Osteoblast (primary cell): ENCODE results near the gene KCNA1. TPM values are rescaled to one million over a fixed set of nuclear protein-coding genes. Genes with fewer than 3 reads are reported as not detected.

Experiments
- DNase-seq: peaks from one replicate; pipeline ENCODE4 v3.0.0; 2011; ENCODE audit warnings: low spot score, mixed read lengths; ENCODE audit not compliant: insufficient read length; ENCODE audit errors: missing footprints
- H2AFZ ChIP-seq: 2 replicates; pipeline ENCODE4 v1.6.0; 2011; ENCODE audit warnings: mild to moderate bottlenecking, low read length
- H3K27ac ChIP-seq: 2 replicates; pipeline ENCODE4 v1.5.1; 2011; ENCODE audit warnings: mild to moderate bottlenecking, low read depth, low read length, moderate library complexity
- H3K27me3 ChIP-seq: 2 replicates; pipeline ENCODE4 v1.6.0; 2012; ENCODE audit warnings: mild to moderate bottlenecking, control low read depth, inconsistent platforms, low read length, moderate library complexity; ENCODE audit not compliant: insufficient read depth
- H3K36me3 ChIP-seq: 2 replicates; pipeline ENCODE4 v1.5.1; 2011; ENCODE audit warnings: mild to moderate bottlenecking, low read length, control low read depth, moderate library complexity; ENCODE audit not compliant: insufficient read depth
- H3K4me1 ChIP-seq: 2 replicates; pipeline ENCODE4 v1.5.1; 2011; ENCODE audit warnings: mild to moderate bottlenecking, low read length, control low read depth, moderate library complexity; ENCODE audit not compliant: insufficient read depth
- H3K4me2 ChIP-seq: 2 replicates; pipeline ENCODE4 v1.6.0; 2011; ENCODE audit warnings: mild to moderate bottlenecking, low read length; ENCODE audit not compliant: insufficient read depth
- H3K4me3 ChIP-seq: fragments of 200-600 bp; sonication (generic); 3 replicates; pipeline ENCODE4 v1.5.1; 2012; ENCODE audit warnings: mild to moderate bottlenecking, low read length, inconsistent platforms; ENCODE audit not compliant: insufficient read depth
- H3K79me2 ChIP-seq: 2 replicates; pipeline ENCODE4 v1.6.0; 2012; ENCODE audit warnings: mild to moderate bottlenecking, low read length, control low read depth, inconsistent platforms; ENCODE audit not compliant: insufficient read depth
- H3K9me3 ChIP-seq: 2 replicates; pipeline ENCODE4 v1.5.1; 2011; ENCODE audit warnings: low read depth, low read length, control low read depth
- H4K20me1 ChIP-seq: 2 replicates; pipeline ENCODE4 v1.6.0; 2012; ENCODE audit warnings: mild to moderate bottlenecking, low read length, control low read depth; ENCODE audit not compliant: insufficient read depth
- total RNA-seq: library from RNA; depleted of rRNA; stranded (reverse); fragments of >200 nt; gene quantifications from 2 replicates; pipeline ENCODE4 v1.2.3, GENCODE V29; 2012
- TF ChIP-seq, protein P1 (sequence below): IDR thresholded peaks from 2 replicates; pipeline ENCODE4 v1.5.1; 2011; ENCODE audit warnings: mild to moderate bottlenecking, low read depth, low read length, moderate library complexity; ENCODE audit errors: extremely low read depth

KCNA1 gene
- total RNA-seq, 1 donor: under 0.01 TPM

DNA sequence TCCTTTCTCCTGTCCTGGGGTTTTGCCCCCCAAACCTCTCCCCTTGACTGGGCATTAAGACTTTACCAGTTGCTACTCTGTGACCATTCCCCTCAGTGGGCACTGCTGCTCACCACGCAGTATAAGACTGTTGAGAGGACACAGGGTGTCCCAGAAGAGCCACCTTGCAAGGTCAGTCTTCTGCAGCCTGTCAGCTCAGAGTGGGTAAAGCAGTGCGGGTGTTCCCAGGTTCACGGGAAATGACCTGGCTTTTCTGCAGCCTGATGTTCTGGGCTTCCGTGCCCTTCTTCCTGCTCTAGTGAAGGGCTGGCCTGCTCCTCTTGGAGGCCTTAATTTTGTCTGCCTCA is 34.2 kb downstream of the KCNA1 start:
- Histone ChIP-seq H3K4me1 (no peaks in the 10 kb centered on the region), H3K79me2 (no peaks in the 10 kb centered on the region), H3K27me3 (no peaks in the 10 kb centered on the region), H3K27ac (no peak overlapping the region), H2AFZ (no peak overlapping the region), H3K4me3 (no peak overlapping the region), H3K9me3 (no peaks in the 10 kb centered on the region), H3K36me3 (no peaks in the 10 kb centered on the region), H4K20me1 (no peaks in the 10 kb centered on the region), H3K4me2 (no peak overlapping the region)
- no peak for DNase-seq
- TF ChIP-seq, protein P1, sequence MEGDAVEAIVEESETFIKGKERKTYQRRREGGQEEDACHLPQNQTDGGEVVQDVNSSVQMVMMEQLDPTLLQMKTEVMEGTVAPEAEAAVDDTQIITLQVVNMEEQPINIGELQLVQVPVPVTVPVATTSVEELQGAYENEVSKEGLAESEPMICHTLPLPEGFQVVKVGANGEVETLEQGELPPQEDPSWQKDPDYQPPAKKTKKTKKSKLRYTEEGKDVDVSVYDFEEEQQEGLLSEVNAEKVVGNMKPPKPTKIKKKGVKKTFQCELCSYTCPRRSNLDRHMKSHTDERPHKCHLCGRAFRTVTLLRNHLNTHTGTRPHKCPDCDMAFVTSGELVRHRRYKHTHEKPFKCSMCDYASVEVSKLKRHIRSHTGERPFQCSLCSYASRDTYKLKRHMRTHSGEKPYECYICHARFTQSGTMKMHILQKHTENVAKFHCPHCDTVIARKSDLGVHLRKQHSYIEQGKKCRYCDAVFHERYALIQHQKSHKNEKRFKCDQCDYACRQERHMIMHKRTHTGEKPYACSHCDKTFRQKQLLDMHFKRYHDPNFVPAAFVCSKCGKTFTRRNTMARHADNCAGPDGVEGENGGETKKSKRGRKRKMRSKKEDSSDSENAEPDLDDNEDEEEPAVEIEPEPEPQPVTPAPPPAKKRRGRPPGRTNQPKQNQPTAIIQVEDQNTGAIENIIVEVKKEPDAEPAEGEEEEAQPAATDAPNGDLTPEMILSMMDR: no peak

DNA sequence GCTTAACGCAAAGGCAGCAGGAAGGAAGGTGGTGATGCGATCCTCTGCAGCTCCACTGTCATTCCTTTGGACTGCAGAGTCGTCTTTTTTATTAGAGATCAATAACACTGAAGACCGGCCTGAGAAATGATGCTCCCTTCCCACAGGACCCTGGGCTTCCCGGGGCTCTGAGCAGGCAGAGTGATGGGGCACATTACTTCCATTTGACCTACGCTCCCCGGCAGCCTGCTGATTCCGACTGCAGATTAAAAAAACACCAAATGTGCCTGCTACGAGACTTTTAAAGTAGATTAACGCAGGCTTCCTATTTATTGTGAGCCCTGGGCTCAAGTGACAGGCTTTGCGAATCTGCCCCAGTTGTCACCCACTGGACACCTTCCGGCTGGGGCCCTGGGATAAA is 37.5 kb downstream of the KCNA1 start:
- no peaks in the 10 kb centered on the region for H3K36me3 ChIP-seq
- DNase-seq: no peak
- no peak overlapping the region for H2AFZ ChIP-seq
- H4K20me1 ChIP-seq: no peaks in the 10 kb centered on the region
- no peak overlapping the region for H3K27ac ChIP-seq
- TF ChIP-seq, protein P1: no peak
- no peaks in the 10 kb centered on the region for H3K4me1 ChIP-seq
- no peaks in the 10 kb centered on the region for H3K79me2 ChIP-seq
- H3K4me2 ChIP-seq: no peak overlapping the region
- no peak overlapping the region for H3K4me3 ChIP-seq
- H3K27me3 ChIP-seq: no peaks in the 10 kb centered on the region
- H3K9me3 ChIP-seq: no peaks in the 10 kb centered on the region

DNA sequence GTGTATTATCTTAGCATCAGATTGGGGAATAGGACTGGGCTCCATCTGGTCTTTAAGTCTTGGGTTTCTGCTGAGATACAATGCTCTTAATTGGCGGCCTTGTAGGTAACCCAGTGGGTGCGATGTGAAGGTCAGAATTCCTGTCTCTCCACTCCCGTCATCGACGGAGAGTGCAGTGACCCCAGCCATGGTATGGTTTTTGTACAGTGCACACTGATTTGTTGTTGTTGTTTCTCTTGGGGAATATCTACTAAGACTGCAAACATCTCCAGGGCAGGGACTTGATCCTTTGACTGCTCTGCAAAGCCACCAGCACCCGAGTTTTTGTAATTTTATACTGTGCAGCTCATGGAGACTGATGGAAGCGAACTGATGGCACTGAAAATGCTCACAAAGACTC is 41.4 kb downstream of the KCNA1 start:
- Histone ChIP-seq H4K20me1 (no peaks in the 10 kb centered on the region), H3K4me1 (no peaks in the 10 kb centered on the region), H2AFZ (no peak overlapping the region), H3K79me2 (no peaks in the 10 kb centered on the region), H3K27ac (no peak overlapping the region), H3K4me2 (no peak overlapping the region), H3K9me3 (no peaks in the 10 kb centered on the region), H3K4me3 (no peak overlapping the region), H3K27me3 (no peaks in the 10 kb centered on the region), H3K36me3 (no peaks in the 10 kb centered on the region)
- DNase-seq: no peak
- TF ChIP-seq, protein P1: no peak

DNA sequence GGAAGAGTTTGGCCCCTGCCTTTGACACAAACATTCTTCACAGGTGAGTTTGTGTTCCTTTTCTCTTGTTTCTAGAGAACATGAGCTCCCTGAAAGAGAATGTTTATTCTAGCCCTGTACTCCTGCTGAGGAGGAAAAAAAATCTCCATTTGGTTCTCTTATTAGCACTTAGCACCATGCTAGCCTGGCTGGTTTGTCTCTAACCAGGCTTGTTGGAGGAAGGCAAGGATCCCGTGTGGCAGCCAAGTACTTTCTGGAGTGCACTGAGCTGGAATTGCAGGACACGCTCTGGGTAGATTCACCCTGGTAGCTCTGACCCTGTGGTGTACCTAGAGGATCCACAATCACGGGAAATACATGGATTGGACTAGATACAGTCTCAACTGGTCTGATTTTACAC is 41.9 kb downstream of the KCNA1 start:
- no peaks in the 10 kb centered on the region for H3K4me1 ChIP-seq
- H2AFZ ChIP-seq: no peak overlapping the region
- no peaks in the 10 kb centered on the region for H3K36me3 ChIP-seq
- no peaks in the 10 kb centered on the region for H3K79me2 ChIP-seq
- DNase-seq: no peak
- TF ChIP-seq, protein P1: no peak
- H3K4me2 ChIP-seq: no peak overlapping the region
- H3K4me3 ChIP-seq: no peak overlapping the region
- no peaks in the 10 kb centered on the region for H3K9me3 ChIP-seq
- H4K20me1 ChIP-seq: no peaks in the 10 kb centered on the region
- no peaks in the 10 kb centered on the region for H3K27me3 ChIP-seq
- H3K27ac ChIP-seq: no peak overlapping the region
